HG02884 (cell line): Measurements from ENCODE around the gene FAM131C.
"Not testable (repeated sequence)": the region's sequence is repeated elsewhere in the genome, so short reads cannot be mapped to it uniquely, and the experiment has no call there.

Experiments
- ATAC-seq: cut with Tn5 transposase; IDR thresholded peaks from one replicate; pipeline ENCODE4 v1.9.1; 2021; ENCODE audit warnings: mild to moderate bottlenecking, moderate library complexity; ENCODE audit not compliant: unreplicated experiment

FAM131C gene

DNA sequence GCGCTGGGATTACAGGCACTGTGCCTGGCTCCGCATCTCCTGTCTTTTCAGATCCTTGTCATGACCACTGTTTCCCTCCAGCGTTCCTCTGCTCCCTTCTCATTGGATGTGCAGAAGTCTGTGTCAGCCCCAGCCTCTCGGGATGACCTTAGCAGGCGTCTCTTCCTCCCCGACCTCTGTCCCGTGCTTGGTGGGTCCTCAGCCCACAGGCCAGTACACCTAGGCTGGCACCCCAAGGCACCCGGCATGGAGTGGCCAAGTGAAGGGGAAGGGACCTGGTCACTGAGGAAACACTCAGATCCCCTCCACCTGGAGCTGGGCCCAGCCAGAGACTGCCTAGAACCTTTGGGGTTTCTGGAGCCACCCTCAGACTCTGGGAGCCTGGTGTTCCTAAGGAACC, 32.3 kb downstream of the FAM131C start:
- no peak for ATAC-seq

DNA sequence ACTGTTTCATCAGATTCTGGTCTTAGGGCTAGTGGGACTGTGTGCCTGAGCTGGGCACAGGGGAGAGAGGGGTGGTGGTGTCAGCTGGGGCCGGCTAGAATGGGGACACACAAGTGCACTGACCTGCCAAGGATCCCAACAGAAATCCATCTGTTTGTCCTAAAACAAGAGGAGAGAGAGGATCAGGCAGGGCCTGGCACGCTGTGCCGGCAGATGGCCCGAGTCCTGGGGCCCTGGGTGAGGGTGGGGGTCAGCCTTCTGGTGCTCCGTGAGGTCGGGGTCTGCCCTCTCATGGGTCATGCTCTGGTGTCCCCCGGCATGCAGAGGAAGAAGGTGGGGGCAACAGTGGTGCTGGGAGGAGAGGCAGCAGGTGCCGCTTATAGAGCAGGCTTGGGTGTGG, 33.6 kb downstream of the FAM131C start:
- ATAC-seq: not testable (repeated sequence)

DNA sequence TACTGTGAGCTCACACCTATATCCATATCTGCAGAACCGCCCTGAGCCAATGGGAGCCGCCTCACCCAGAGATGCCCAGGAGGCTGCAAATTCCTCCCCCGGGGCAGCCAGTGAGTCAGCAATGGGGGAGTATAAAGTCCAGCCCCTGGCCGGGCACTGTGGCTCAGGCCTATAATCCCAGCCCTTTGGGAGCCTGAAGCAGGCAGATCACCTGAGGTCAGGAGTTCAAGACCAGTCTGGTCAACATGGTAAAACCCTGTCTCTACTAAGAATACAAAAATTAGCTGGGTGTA, 34.9 kb downstream of the FAM131C start:
- ATAC-seq: no peak

DNA sequence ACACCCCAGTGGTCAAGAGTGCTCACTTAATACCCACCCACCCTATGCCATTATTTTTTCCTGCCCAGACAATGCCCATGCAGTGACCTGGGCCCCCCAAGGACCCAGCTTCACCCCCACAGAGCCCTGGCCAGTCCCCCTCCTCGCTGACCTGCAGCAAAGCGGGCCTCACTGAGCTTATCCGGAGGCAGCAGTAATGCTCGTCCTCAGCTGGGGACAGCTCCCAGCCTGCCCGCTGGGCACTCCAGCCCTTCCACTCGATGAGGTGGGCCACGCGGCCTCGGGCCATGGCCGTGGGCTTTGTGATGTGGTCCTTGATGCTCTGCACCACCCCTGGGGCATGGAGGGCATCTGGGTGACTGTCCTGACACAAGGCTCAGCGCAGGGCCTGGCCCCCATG, 37.0 kb downstream of the FAM131C start:
- not testable (repeated sequence) for ATAC-seq

DNA sequence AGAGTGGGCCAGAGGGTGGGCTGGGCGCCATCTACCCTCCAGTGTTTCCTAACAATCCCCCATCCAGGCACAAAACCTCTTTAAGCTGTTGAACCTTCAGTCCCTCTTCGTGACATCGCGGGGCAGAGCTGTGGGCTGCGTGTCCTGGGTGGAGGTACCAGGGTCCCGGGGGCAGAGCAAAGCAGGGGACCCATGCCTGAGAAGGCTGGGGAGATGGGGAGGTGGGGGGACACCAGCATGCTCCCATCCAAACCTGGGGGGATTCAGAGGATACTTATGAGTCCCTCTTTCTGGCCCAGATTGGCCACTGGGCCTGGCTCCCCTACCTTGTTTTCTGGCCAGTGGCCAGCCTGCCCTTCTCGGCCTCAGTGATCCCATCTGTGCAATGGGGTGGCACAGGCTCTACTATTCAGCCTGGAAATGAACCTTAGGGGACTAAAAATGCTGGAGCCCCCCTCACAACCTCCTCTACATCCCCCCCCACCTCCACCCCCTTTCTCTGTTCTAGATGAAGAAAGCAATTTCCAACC, 40.3 kb downstream of the FAM131C start:
- ATAC-seq: not testable (repeated sequence)

DNA sequence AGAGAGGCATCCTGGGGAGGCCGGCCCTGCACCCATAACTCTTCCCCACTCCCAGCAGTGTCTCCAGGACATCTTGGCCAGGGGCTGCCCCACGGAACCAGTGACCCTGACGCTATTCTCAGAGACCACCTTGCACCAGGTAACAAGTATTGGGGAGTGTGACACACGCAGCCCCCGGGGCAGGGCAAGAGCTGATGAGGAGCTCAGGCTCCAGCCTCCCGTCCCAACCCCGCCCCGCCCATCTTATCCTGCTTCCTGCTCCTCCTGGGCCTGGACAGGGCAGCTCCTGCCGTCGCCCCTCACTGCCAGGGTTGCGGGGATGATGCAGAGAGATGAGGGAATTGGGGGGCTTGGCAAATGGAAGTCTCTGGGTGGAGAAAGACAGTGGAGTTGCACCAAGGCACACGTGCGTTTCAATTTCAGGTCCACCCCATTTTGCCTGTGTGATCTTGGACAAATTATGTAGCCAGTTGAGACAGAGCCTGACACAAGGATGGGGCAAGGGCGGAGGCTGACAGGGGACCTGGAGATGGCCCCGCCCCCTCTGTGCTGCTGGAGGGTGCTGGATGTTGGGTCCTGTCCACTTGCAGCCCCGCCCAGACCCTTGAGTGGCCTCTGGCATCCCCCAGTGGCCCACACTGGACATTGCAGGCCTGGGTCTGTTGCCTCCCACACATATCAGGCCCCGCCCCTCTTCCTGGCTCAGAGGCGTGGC, 40.9 kb downstream of the FAM131C start:
- ATAC-seq: no peak

DNA sequence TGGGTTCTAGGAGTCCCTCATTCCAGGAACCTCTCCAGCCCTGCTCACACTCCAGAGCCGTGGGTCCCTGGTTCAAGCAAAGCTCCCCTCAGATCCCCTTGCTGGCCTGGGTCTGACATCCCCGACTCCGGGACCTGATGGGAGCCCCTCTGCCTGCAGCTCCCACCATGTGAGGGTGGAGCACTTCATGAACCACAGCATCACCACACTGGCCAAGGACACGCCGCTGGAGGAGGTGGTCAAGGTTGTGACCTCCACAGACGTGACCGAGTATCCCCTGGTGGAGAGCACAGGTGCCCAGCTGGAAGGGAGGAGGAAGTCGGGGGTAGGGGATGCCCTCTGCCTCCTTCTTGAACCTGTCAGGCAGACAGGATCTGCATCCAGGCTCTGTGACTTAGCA, 41.9 kb downstream of the FAM131C start:
- no peak for ATAC-seq

DNA sequence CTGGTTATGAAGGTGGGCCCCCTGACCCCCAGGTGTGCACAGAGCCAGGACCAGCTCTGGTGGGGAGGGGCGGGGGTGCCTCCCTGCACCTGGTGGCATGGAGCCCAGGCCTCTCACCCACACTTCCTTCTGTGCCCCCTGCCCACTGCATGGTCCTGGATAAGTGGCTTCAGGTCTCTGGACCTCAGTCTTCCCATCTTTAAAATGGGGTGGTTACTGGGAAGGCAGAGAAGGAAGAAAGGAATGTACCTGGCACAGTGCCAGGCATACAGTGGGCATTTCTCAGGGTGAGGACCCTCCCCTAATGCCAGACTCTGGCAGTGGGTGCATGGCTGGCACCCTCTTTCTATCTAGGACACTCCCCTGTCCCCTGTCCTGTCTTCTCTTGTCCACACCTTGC, 44.2 kb downstream of the FAM131C start:
- ATAC-seq: no peak

DNA sequence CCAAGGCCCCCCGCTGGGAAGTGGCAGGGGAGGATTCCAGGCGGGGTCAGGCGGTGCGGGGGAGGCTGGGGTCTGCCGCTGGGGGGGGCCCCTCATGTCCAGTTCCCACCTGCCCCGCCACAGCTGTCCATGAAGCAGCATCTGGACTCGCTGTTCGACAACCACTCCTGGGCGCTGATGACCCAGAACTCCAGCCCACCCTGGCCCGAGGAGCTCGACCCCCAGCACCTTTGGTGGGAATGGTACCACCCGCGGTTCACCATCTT, 44.5 kb downstream of the FAM131C start:
- ATAC-seq: not testable (repeated sequence)

DNA sequence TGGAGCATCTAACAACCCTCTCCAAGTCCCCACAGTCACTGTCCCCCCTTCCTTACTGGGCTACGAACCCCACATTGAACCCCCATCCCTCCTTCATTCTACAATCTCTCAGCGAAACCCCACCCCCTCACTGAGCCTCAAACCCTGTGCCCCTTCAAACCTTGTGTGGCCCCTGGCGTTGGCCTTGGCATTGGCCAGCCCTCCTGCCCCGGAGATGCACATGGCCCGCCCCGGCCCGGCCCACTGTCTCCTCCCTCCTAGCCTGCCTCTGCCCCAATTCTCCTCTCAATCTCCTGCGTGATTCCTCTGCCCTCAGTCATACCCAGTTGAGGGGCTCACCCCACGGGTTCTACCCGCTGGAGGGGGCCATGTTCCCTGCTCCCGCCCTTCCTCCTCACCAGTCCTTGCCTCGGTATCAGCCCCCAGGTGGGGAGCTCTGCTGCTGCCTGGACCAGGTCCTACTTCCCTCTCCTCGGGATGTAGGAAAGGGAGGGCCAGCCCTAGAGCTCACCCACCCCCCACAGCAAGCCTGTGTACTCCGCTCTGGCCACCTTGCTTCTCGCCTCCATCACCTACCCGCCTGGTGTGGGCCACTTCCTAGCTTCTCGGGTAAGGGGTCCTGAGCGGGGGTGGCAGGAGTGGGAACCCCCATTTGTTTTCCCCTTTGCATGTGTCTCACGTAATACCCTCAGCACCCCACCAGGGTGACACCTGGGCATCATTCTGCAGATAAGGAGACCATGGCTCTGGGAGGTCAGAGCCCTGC, 45.0 kb downstream of the FAM131C start:
- ATAC-seq: no peak

DNA sequence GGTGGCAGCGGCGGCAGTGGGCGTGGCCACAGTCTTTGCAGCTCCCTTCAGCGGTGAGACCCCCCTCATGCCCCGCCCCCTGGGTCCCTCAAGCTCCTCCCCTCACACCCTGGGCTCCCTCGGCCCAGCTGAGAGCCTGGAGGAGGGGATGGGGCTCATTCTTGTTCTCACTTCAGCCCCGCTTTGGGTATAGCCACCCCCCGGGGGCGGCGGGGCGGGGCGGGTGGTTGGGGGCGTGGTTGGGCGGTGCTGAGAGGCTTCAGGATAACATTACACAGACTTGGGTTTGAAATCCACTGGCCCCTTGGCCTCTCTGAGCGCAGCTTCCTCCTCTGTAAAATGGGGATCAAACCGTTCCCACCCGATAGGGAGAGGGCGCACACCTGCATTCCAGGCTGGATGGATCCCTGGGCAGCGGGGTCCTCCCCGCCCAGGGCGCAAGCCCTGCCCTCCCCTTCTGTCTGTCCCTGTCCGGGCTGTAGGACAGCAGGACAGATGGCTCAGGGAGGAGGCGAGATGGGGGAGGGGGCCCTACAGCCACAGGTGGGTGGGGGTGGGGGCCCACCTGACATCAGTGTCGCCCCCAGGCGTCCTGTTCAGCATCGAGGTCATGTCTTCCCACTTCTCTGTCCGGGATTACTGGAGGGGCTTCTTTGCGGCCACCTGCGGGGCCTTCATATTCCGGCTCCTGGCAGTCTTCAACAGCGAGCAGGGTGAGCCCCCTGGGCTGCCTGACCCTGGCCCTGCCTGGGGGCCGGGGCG, 46.5 kb downstream of the FAM131C start:
- no peak for ATAC-seq

DNA sequence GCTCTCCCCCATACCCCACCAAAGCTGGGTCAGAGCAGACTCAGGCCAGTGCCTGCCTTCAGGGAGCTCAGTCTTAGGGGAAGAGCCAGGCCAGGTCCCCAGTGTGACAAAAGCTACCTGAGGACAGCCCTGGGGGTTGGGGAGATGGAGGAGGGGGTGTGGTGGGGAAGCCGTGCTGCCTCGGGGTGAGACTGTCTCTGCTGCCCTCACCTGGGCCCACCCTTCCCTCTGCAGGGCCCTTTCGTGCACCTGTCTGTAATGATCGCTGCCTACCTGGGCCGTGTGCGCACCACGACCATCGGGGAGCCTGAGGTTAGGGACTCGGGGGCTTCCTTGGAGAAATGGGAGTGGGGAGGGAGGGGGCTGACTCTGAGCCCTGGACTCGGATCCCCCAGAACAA, 47.1 kb downstream of the FAM131C start:
- not testable (repeated sequence) for ATAC-seq

DNA sequence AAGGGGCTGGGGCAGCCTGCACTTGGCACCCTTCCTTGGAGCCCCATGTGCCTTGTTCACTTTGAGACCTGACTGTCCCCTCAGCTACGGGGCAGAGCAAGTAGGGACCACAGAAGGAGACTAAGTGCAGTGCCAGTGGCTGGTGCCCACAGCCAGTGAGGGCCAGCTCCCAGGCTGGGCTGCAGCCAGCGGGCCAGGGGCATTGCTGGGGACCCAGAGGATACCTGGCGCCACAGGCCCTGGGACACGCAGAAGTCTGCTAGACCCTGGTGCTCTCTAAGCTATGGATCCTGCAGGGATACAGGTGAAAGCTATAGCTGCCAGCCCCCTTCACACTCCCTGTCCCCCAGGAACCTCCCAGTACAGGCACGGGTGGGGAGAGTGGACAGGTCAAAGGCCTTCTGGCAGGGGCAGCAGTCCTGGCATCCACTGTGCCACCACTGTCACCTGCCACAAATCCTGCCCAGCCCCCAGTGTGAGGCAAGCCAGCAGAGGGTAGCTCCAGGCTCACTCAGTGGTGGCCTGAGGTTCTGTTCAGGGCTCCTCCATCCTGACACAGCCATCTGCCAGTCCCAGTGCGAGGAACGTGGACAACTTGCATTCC, 50.3 kb downstream of the FAM131C start:
- ATAC-seq: no peak

DNA sequence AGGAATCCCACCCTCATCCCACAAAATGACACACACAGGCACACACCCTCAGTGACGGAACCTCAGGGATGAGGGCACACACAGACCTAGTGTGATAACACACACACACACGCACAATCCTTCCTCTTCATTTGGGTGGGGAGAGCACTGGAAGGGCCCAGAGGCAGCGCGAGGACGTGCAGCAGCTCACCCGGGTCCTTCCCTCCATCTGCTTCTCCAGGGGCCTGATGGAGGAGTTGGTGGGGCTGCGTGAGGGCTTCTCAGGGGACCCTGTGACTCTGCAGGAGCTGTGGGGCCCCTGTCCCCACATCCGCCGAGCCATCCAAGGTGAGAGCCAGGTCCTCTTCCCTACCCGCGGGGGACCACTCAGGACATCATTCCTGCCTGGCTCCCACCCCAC, 51.1 kb downstream of the FAM131C start:
- ATAC-seq: no peak

DNA sequence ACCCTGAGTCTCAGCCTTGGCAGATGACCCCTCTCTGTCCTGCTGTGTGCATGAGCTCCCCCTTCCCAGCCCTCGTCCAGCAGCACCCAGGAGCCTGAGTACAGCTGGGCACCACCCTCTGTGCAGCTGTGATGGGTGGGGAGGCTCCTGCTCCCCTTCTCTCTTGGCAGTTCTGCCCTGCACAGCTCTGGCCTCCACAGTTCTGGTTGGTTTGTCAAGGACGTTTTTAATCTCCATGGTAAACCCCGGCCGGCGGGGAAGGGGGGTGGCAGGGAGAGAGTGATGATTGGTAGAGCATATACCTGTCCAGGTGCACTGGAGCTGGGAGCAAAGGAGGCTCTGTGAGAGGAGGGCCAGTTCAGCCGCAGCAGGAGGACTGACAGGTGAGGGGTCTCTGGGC, 51.8 kb downstream of the FAM131C start, which contains the start of gene CLCNKA:
CLCNKA (plus strand) TSS at position 356 of the 400 bp plus-strand sequence. CDS start 584 bp downstream, outside the sequence.
- no peak for ATAC-seq

DNA sequence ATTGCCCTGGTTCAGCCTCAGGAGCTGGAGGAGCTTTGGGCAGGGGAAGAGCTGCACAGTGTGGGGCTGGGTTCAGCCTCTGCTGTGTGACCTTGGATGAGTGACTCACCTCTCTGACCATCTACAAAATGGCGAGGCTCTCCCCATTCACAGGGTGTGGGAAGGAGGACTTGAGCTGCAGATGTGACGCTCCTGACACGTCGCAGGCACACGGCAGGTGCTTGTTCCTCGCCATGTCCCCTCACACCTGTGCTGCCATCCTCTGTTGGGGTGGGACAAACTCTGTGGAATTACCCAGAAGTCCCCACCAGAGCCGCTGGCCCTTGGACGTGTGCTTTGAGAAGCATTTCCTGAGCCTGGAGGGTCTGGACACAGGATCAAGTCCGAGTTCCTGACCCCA, 52.6 kb downstream of the FAM131C start:
- not testable (repeated sequence) for ATAC-seq

DNA sequence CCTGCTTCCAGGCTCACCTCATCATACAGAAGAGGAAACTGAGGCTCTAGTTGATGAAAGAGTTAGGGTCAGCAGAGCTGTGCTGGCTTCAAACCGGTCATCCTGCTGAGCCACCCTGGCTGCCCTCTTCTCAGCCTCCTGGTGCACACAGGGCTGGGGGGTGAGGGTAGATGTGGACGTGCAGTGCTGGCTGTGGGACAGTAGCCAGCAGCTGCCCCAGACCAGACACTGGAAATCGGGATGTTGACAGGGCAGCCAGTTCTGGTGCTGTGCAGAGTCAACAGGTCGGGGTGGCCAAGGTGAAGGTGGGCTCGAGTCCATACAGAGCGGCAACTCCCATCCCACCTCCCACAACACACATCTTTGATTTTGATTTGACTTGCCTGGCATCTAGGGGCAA, 53.1 kb downstream of the FAM131C start:
- ATAC-seq: no peak

DNA sequence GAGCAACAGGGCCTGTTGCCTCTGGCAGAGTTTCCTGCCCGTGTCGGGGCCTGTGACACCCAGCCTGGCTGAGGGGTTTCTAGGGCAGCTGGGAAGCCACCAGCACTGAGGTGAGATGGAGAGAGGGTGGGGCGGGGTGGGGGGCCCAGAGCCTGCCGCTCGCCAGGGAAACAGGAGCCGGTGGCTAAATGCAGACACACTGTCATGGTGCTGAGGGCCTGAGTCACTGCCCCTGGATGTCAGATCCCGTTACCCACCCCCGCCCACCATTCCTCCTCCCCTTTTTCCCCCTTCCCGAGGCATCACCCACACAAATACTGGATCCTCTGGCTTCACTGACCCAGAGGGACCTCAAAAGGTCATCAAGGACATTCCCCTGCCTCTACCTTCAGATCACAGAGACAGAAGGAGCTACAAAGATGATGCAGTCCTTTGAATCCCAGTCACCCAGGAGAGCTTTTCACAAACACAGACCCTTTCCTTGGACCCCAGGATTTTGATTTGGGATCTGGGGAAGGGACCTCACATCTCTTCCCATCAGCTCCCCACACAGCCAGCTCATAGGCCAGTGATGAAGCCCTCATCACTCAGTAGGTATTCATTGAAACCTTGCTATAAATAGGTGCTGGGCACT, 53.7 kb downstream of the FAM131C start:
- ATAC-seq: no peak

DNA sequence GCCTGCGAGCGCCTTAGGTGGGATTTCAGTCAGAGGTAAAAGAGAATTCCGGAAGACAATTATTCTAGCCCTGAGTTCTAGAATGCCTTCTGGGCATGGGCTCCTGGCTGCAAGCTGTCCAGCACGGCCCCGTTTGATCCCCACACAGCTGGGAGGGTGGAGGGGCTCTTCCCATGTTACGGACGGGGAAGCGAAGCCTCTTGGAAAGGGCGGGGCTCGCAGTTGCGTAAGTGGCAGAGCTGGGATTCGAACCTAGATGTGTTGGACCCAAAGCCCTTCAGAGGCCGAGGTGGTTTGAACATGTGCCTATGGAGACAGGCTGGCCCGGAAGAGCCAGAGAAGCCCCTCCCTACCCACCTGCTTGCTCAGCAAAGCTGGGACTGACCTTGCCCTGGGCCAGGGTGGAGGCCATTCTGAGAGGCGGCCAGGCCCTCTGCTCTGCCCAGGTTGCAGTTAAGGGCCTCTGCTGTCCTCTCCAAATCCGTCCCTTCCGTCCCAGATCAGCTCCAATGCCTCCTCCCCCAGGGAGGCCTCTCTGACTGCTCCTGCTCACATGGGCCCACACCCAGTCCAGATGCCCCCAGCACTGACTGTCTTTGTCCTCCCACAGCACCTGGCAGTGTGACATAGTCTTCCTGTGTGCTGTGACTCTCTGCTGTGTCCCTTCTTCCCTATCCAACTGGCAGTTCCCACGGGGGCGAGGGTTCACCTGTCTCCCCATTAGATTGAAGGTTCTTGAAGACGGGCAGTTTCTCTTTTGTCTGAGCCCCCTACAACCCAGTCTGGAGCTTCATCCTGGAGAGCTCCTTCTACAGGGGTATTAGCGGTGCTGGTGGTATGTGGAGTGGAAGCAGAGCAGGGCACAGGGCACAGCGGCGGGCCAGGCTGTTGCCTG, 54.5 kb downstream of the FAM131C start:
- no peak for ATAC-seq

DNA sequence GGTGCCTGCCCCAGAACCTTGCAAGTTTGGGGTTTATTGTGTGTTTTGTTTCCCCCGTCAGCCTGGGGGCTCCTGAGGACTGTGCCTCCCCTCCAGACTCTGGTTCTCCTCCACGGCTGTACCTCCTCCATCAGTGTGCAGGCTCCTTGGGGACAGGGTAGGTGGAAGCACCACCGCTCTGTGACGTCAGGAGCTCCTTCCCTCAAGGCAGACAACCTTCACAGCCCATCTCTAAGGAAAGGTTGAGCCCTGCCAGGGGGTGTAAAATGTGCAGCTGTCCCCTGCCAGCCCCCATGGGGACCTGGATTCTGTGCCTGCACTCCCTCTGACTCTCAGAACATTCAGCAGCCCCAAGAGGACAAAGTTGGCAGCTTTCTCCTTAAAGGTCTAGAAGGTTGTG, 55.1 kb downstream of the FAM131C start:
- no peak for ATAC-seq
